NCI-H2107 treated with DMSO at 0.1 percent for 48 hours (cell line): Measurements from ENCODE around the gene GLP1R.
"Not testable (repeated sequence)": the region's sequence is repeated elsewhere in the genome, so short reads cannot be mapped to it uniquely, and the experiment has no call there.

Experiments used
- DNase-seq: peaks from one replicate; lab custom pipeline; 2025; ENCODE audit not compliant: unreplicated experiment; lab: John Stamatoyannopoulos, UW

Gene GLP1R

GRCh38 chr6:39118921-39119320 lies 70.3 kb downstream of the GLP1R start:
- no peak for DNase-seq

- DNase-seq: no peak
Measured at GRCh38 chr6:39124114-39124513, 75.5 kb downstream of the GLP1R start.

- no peak for DNase-seq
Measured at GRCh38 chr6:39128106-39128505, 79.5 kb downstream of the GLP1R start.

GRCh38 chr6:39128832-39129231 lies 80.3 kb downstream of the GLP1R start:
- DNase-seq: no peak

- DNase-seq: no peak
Measured at GRCh38 chr6:39130691-39131090, 82.1 kb downstream of the GLP1R start.

GRCh38 chr6:39134761-39135160 lies 86.2 kb downstream of the GLP1R start:
- DNase-seq: not testable (repeated sequence)

GRCh38 chr6:39136207-39136606 lies 87.6 kb downstream of the GLP1R start:
- not testable (repeated sequence) for DNase-seq

- DNase-seq: no peak
Measured at GRCh38 chr6:39137245-39137644, 88.7 kb downstream of the GLP1R start.
